Subcutaneous adipose tissue (tissue), 4 donors: ENCODE data around the gene HNRNPDL. TPM values are rescaled to one million over a fixed set of nuclear protein-coding genes. Genes with fewer than 3 reads are reported as not detected.

ENCODE experiments used
- total RNA-seq, 4 donors: library from RNA; depleted of rRNA; stranded (reverse); fragments of >200 nt; gene quantifications; one replicate each; pipeline ENCODE4 v1.1.0, GENCODE V29; 2016
- TF ChIP-seq, protein P1 (sequence below): fragments of 450-650 bp; IDR thresholded peaks from one replicate; pipeline ENCODE4 v1.5.1; 2016; ENCODE audit warnings: low read depth, mild to moderate bottlenecking, control low read depth, antibody characterized with exemption, moderate library complexity

The HNRNPDL gene
- total RNA-seq, 4 donors from 2014 or later: 135 to 180 (median 155) TPM

DNA sequence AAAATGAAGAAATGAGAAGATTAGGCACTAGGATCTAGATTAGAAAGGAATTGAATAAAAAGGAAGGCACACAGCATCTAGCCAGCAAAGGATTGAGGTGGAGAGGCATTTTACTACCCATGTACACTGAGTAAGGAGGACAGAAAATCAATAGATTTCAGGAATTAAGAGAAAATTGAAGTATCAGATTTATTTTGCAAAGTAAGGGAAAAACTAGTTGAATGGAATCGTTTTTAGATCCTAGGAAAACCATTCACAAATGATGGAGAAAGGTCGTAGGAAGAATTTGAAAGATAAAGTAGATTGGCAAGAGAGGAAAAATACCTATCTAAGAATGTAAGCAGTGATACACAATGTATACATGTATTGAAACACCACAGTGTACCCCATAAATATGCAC is 31.4 kb upstream of the HNRNPDL start:
- TF ChIP-seq, protein P1, sequence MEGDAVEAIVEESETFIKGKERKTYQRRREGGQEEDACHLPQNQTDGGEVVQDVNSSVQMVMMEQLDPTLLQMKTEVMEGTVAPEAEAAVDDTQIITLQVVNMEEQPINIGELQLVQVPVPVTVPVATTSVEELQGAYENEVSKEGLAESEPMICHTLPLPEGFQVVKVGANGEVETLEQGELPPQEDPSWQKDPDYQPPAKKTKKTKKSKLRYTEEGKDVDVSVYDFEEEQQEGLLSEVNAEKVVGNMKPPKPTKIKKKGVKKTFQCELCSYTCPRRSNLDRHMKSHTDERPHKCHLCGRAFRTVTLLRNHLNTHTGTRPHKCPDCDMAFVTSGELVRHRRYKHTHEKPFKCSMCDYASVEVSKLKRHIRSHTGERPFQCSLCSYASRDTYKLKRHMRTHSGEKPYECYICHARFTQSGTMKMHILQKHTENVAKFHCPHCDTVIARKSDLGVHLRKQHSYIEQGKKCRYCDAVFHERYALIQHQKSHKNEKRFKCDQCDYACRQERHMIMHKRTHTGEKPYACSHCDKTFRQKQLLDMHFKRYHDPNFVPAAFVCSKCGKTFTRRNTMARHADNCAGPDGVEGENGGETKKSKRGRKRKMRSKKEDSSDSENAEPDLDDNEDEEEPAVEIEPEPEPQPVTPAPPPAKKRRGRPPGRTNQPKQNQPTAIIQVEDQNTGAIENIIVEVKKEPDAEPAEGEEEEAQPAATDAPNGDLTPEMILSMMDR: no peak

DNA sequence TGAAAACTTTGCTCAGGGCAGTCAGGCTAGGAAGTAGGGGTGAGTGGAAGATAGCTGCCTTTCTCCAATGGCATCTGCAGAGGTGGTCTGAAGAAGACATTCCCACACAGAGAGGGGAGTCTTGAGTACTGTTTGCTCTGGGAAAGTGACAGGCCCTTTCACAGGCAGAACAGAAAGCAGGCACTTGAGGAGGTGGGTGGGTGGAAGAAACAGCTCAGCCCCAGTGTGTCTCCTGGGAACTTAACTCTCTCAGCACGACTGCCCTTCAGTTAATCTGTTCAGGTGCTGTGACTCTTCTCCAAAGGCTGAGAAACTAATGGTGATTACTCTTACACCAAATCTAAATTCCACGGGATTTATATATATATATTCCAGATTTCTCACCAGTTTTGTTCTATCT is 28.5 kb upstream of the HNRNPDL start:
- TF ChIP-seq, protein P1: no peak

DNA sequence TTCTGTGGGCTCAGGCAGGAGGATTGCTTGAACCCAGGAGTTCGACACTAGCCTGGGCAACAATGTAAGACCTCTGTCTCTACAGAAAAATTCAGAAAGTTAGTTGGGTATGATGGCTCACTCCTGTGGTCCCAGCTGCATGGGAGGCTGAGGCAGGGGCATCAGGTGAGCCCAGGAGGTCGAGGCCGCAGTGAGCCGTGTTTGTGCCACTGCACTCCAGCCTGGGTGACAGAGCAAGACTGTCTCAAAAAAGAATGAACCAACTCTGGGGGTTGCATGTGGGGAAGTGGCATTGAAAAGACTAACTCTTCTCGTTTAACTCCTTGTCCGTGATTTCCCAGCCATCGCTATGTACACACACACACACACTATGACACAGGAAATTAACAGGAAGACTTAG is 27.0 kb upstream of the HNRNPDL start:
- TF ChIP-seq, protein P1: no peak

DNA sequence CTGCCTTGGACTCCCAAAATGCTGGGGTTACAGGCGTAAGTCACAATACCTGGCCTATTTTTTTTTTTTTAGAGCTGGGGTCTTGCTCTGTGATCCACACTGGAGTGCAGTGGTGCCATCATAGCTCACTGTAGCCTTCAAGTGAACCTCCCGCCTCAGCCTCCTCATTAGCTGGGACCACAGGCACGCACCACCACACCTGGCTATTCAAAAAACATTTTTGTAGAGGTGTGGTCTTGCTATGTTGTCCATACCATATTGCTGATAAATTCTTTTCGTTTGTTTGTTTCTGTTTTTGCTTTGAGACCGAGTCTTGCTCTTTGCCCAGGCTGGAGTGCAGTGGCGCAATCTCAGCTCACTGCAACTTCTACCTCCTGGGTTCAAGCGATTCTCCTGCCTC is 21.8 kb upstream of the HNRNPDL start:
- TF ChIP-seq, protein P1: no peak

DNA sequence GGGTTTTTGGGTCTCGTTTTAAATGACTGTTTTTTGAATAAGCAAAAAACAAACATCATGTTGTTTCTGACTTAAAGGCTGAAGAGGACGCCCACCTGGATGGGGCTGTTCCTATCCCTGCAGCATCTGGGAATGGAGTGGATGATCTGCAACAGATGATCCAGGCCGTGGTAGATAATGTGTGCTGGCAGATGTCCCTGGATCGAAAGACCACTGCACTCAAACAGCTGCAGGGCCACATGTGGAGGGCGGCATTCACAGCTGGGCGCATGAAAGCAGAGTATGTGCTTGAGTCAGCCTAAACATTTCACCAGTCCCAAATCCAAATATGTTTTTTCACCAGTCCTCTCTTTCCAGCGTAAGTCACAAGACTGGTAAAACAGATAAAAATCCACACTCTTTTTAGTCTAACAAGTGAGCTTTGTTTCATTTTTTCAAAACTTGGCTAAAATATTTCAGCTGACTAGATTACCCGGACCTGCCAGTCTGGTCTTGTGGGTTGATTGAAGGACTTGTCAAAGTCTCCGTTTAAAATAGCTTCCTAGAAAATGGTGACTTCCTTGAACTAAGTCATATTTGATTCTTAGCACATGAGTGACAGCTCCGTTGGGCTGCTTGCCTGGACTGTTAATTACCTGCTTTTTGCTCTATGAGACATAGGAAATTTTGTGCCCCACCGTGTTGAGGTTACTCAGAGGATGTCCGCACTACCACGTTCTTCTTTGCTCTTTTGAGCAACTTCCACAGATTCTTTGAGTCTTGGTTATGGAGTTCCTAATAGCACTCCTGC is 20.9 kb upstream of the HNRNPDL start:
- TF ChIP-seq, protein P1: no peak

DNA sequence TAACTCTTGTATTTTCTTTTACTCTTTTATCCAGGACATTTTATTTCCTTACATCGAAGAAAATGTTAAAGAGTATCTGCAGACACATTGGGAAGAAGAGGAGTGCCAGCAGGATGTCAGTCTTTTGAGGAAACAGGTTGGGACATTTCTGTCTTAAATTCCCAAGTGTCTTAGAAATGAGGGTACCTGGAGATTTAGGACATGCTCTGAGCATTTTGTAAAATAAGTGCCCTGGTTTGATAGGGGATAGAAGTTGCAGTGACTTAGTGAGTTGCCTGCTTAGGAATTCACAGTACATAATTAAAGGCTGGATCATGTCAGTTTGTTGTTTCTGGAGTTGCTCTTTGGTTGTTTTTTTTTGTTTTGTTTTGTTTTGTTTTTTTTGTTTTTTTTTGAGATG is 17.6 kb upstream of the HNRNPDL start:
- TF ChIP-seq, protein P1: no peak

DNA sequence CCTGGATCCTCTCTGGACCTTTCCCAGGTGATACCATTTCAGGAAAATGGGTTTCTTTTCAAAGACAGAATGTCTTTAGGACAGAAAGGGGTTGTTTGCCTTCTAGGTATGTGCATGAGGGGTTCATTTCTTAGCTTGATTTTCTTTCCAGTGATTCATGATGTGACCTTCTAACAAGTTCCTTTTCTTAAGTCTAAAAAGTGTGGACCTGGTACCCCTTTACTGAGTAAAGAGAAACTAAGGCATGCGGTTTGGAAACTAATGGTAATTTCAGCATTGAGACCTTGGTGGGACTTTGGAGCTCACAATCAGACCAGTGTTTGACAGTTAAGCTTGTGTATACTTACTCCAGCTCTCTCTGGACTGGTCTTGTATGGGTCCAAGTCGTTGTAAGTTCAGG is 8.8 kb upstream of the HNRNPDL start:
- TF ChIP-seq, protein P1: no peak
